ENCODE results near the gene AGO1.
"Not testable (repeated sequence)": the region's sequence is repeated elsewhere in the genome, so short reads cannot be mapped to it uniquely, and the experiment has no call there.

AGO1 gene

GRCh38 chr1:35888255-35888654 lies 5.2 kb downstream of the AGO1 start:
- no peaks in the 10 kb centered on the region for H3K27me3 ChIP-seq (ENCODE audit: control insufficient read depth in 1 of 2, insufficient read depth in 2 of 2, low read length in 2 of 2)
- H3K27ac ChIP-seq (ENCODE audit: low read depth, low read length): no peak overlapping the region
- H3K4me3 ChIP-seq (ENCODE audit: low read depth in 1 of 2, low read length in 2 of 2): no peak overlapping the region
- H3K4me1 ChIP-seq (ENCODE audit: insufficient read depth, low read length): peaks cover 17% of the 10 kb centered on the region
- H3K9me3 ChIP-seq (ENCODE audit: low read length): no peaks in the 10 kb centered on the region
- no peak overlapping the region for H3K9ac ChIP-seq (ENCODE audit: low read length)
- peaks cover 21% of the 10 kb centered on the region for H3K36me3 ChIP-seq (ENCODE audit: insufficient read depth, low read length)

DNA sequence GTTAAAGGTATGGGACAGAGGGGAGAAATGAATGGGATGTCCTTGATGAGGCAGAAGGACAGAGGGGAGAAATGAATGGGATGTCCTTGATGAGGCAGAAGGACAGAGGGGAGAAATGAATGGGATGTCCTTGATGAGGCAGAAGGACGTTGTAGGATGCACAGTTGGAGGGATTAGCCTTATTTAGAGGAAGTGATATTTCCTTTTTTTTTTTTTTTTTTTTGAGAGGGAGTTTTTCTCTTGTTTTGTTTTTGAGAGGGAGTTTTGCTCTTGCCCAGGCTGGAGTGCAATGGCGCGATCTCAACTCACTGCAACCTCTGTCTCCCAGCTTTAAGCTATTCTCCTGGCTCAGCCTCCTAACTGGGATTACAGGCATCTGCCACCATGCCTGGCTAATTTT lies 6.0 kb downstream of the AGO1 start:
- H3K9me3 ChIP-seq (ENCODE audit: low read length); H3K27ac ChIP-seq (ENCODE audit: low read depth, low read length); H3K4me3 ChIP-seq (ENCODE audit: low read depth in 1 of 2, low read length in 2 of 2); H3K9ac ChIP-seq (ENCODE audit: low read length); H3K27me3 ChIP-seq (ENCODE audit: control insufficient read depth in 1 of 2, insufficient read depth in 2 of 2, low read length in 2 of 2): not testable (repeated sequence)
- Histone ChIP-seq H3K36me3 (ENCODE audit: insufficient read depth, low read length) (peaks cover 28% of the 10 kb centered on the region), H3K4me1 (ENCODE audit: insufficient read depth, low read length) (peaks cover 17% of the 10 kb centered on the region)

GRCh38 chr1:35893051-35893879 lies 10.3 kb downstream of the AGO1 start:
- no peaks in the 10 kb centered on the region for H3K27me3 ChIP-seq (ENCODE audit: control insufficient read depth in 1 of 2, insufficient read depth in 2 of 2, low read length in 2 of 2)
- H3K9me3 ChIP-seq (ENCODE audit: low read length): no peaks in the 10 kb centered on the region
- H3K4me3 ChIP-seq (ENCODE audit: low read depth in 1 of 2, low read length in 2 of 2): no peak overlapping the region
- no peaks in the 10 kb centered on the region for H3K4me1 ChIP-seq (ENCODE audit: insufficient read depth, low read length)
- H3K27ac ChIP-seq (ENCODE audit: low read depth, low read length): no peak overlapping the region
- H3K36me3 ChIP-seq (ENCODE audit: insufficient read depth, low read length): peaks cover 58% of the 10 kb centered on the region
- H3K9ac ChIP-seq (ENCODE audit: low read length): no peak overlapping the region

DNA sequence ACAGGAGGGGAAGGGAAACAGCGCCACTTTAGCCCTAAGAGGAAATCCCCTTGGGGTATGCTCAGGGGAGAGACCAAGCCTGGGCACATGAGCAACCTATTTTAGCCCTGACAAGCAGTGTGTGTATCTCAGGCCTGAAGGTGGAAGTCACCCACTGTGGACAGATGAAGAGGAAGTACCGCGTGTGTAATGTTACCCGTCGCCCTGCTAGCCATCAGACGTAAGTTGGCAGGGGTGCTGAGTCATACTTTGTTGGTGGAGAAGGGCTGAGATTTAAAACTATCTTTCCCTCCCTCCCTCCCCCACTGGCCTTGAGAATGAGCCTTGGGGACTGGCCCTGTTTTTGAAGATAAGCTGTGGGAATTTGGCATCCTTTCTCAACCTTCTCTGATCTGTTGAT lies 11.2 kb downstream of the AGO1 start:
- H3K4me3 ChIP-seq (ENCODE audit: low read depth in 1 of 2, low read length in 2 of 2): no peak overlapping the region
- H3K27ac ChIP-seq (ENCODE audit: low read depth, low read length): no peak overlapping the region
- H3K36me3 ChIP-seq (ENCODE audit: insufficient read depth, low read length): peaks cover 58% of the 10 kb centered on the region
- H3K27me3 ChIP-seq (ENCODE audit: control insufficient read depth in 1 of 2, insufficient read depth in 2 of 2, low read length in 2 of 2): no peaks in the 10 kb centered on the region
- no peak overlapping the region for H3K9ac ChIP-seq (ENCODE audit: low read length)
- H3K9me3 ChIP-seq (ENCODE audit: low read length): no peaks in the 10 kb centered on the region
- H3K4me1 ChIP-seq (ENCODE audit: insufficient read depth, low read length): no peaks in the 10 kb centered on the region

GRCh38 chr1:35894656-35895055 lies 11.6 kb downstream of the AGO1 start:
- no peaks in the 10 kb centered on the region for H3K9me3 ChIP-seq (ENCODE audit: low read length)
- no peak overlapping the region for H3K4me3 ChIP-seq (ENCODE audit: low read depth in 1 of 2, low read length in 2 of 2)
- peaks cover 60% of the 10 kb centered on the region for H3K36me3 ChIP-seq (ENCODE audit: insufficient read depth, low read length)
- H3K9ac ChIP-seq (ENCODE audit: low read length): no peak overlapping the region
- H3K27ac ChIP-seq (ENCODE audit: low read depth, low read length): no peak overlapping the region
- no peaks in the 10 kb centered on the region for H3K4me1 ChIP-seq (ENCODE audit: insufficient read depth, low read length)
- H3K27me3 ChIP-seq (ENCODE audit: control insufficient read depth in 1 of 2, insufficient read depth in 2 of 2, low read length in 2 of 2): no peaks in the 10 kb centered on the region

- no peak overlapping the region for H3K27ac ChIP-seq (ENCODE audit: low read depth, low read length)
- no peak overlapping the region for H3K9ac ChIP-seq (ENCODE audit: low read length)
- H3K27me3 ChIP-seq (ENCODE audit: control insufficient read depth in 1 of 2, insufficient read depth in 2 of 2, low read length in 2 of 2): no peaks in the 10 kb centered on the region
- no peaks in the 10 kb centered on the region for H3K4me1 ChIP-seq (ENCODE audit: insufficient read depth, low read length)
- H3K9me3 ChIP-seq (ENCODE audit: low read length): no peaks in the 10 kb centered on the region
- H3K36me3 ChIP-seq (ENCODE audit: insufficient read depth, low read length): peaks cover 61% of the 10 kb centered on the region
- no peak overlapping the region for H3K4me3 ChIP-seq (ENCODE audit: low read depth in 1 of 2, low read length in 2 of 2)
These were observed 16.9 kb downstream of the AGO1 start for GRCh38 chr1:35899941-35900340.

DNA sequence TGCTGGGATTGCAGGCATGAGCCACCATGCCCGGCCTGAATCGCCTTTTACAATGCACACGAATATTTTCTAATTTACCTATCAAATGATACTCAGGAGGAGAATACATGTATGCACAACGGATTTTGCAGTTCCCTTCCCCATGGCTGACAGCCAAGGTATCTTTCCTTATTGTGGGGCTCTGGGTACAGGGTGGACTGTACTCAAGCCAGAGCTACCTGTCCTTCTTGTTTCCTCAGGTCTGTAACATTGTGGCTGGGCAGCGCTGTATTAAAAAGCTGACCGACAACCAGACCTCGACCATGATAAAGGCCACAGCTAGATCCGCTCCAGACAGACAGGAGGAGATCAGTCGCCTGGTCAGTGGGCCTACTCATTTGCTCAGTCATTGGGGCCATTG lies 18.2 kb downstream of the AGO1 start:
- peaks cover 63% of the 10 kb centered on the region for H3K36me3 ChIP-seq (ENCODE audit: insufficient read depth, low read length)
- H3K9me3 ChIP-seq (ENCODE audit: low read length): no peaks in the 10 kb centered on the region
- H3K4me1 ChIP-seq (ENCODE audit: insufficient read depth, low read length): no peaks in the 10 kb centered on the region
- no peaks in the 10 kb centered on the region for H3K27me3 ChIP-seq (ENCODE audit: control insufficient read depth in 1 of 2, insufficient read depth in 2 of 2, low read length in 2 of 2)
- H3K9ac ChIP-seq (ENCODE audit: low read length): no peak overlapping the region
- no peak overlapping the region for H3K27ac ChIP-seq (ENCODE audit: low read depth, low read length)
- H3K4me3 ChIP-seq (ENCODE audit: low read depth in 1 of 2, low read length in 2 of 2): no peak overlapping the region

DNA sequence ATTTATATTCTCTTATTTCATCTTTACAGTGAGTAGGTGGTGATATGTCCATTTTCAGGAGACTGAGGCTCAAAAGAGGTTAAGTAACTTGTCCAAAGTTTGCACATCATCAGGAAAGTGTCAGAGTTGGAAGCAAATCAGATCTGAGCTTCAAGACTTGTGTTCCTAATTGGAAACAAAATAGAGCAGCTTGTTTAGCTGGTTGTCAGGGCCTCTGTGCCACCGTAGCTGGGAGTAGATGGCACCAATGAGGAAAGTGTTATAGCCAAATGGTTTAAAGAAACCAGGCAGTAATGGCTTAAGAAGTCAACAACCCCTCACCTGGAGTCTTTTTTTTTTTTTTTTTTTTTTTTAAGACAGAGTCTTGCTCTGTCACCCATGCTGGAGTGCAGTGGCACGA lies 19.7 kb downstream of the AGO1 start:
- H3K36me3 ChIP-seq (ENCODE audit: insufficient read depth, low read length): peaks cover 63% of the 10 kb centered on the region
- H3K27ac ChIP-seq (ENCODE audit: low read depth, low read length): no peak overlapping the region
- H3K9ac ChIP-seq (ENCODE audit: low read length): no peak overlapping the region
- no peak overlapping the region for H3K4me3 ChIP-seq (ENCODE audit: low read depth in 1 of 2, low read length in 2 of 2)
- H3K27me3 ChIP-seq (ENCODE audit: control insufficient read depth in 1 of 2, insufficient read depth in 2 of 2, low read length in 2 of 2): no peaks in the 10 kb centered on the region
- H3K4me1 ChIP-seq (ENCODE audit: insufficient read depth, low read length): no peaks in the 10 kb centered on the region
- H3K9me3 ChIP-seq (ENCODE audit: low read length): no peaks in the 10 kb centered on the region

- Histone ChIP-seq H3K9ac (ENCODE audit: low read length) (no peak overlapping the region), H3K9me3 (ENCODE audit: low read length) (no peaks in the 10 kb centered on the region), H3K27me3 (ENCODE audit: control insufficient read depth in 1 of 2, insufficient read depth in 2 of 2, low read length in 2 of 2) (no peaks in the 10 kb centered on the region), H3K36me3 (ENCODE audit: insufficient read depth, low read length) (peaks cover 66% of the 10 kb centered on the region), H3K27ac (ENCODE audit: low read depth, low read length) (no peak overlapping the region), H3K4me3 (ENCODE audit: low read depth in 1 of 2, low read length in 2 of 2) (no peak overlapping the region), H3K4me1 (ENCODE audit: insufficient read depth, low read length) (no peaks in the 10 kb centered on the region)
These were observed 31.7 kb downstream of the AGO1 start for GRCh38 chr1:35914717-35915116.

DNA sequence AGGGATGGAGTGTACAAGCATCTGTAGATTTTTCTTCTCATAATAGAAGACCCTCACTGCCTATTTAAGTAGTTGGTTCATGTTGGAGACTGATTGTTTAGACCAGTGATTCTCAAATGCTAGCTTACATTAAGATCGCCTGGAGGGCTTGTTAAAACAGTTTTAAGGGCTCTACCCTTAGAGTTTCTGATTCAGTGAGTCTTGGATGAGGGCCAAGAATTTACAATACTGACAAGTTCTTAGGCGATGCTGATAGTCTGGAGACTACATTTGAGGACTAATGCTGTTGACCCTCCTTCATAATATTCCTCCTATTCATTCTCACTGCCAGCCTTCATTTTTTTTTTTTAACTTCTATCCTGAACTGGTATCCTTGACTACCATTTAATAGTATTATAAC lies 32.7 kb downstream of the AGO1 start:
- Histone ChIP-seq H3K9me3 (ENCODE audit: low read length) (no peaks in the 10 kb centered on the region), H3K27ac (ENCODE audit: low read depth, low read length) (no peak overlapping the region), H3K27me3 (ENCODE audit: control insufficient read depth in 1 of 2, insufficient read depth in 2 of 2, low read length in 2 of 2) (no peaks in the 10 kb centered on the region), H3K9ac (ENCODE audit: low read length) (no peak overlapping the region), H3K4me3 (ENCODE audit: low read depth in 1 of 2, low read length in 2 of 2) (no peak overlapping the region), H3K4me1 (ENCODE audit: insufficient read depth, low read length) (no peaks in the 10 kb centered on the region), H3K36me3 (ENCODE audit: insufficient read depth, low read length) (peaks cover 69% of the 10 kb centered on the region)

GRCh38 chr1:35923791-35924221 lies 40.8 kb downstream of the AGO1 start:
- H3K9me3 ChIP-seq (ENCODE audit: low read length): no peaks in the 10 kb centered on the region
- H3K4me1 ChIP-seq (ENCODE audit: insufficient read depth, low read length): peaks cover 10% of the 10 kb centered on the region
- H3K4me3 ChIP-seq (ENCODE audit: low read depth in 1 of 2, low read length in 2 of 2): no peak overlapping the region
- no peaks in the 10 kb centered on the region for H3K27me3 ChIP-seq (ENCODE audit: control insufficient read depth in 1 of 2, insufficient read depth in 2 of 2, low read length in 2 of 2)
- H3K9ac ChIP-seq (ENCODE audit: low read length): no peak overlapping the region
- peaks cover 29% of the 10 kb centered on the region for H3K36me3 ChIP-seq (ENCODE audit: insufficient read depth, low read length)
- no peak overlapping the region for H3K27ac ChIP-seq (ENCODE audit: low read depth, low read length)

- H3K4me3 ChIP-seq (ENCODE audit: low read depth in 1 of 2, low read length in 2 of 2): no peak overlapping the region
- no peak overlapping the region for H3K9ac ChIP-seq (ENCODE audit: low read length)
- H3K36me3 ChIP-seq (ENCODE audit: insufficient read depth, low read length): peaks cover 19% of the 10 kb centered on the region
- no peak overlapping the region for H3K27ac ChIP-seq (ENCODE audit: low read depth, low read length)
- H3K4me1 ChIP-seq (ENCODE audit: insufficient read depth, low read length): peaks cover 13% of the 10 kb centered on the region
- H3K9me3 ChIP-seq (ENCODE audit: low read length): no peaks in the 10 kb centered on the region
- H3K27me3 ChIP-seq (ENCODE audit: control insufficient read depth in 1 of 2, insufficient read depth in 2 of 2, low read length in 2 of 2): no peaks in the 10 kb centered on the region
These were observed 41.8 kb downstream of the AGO1 start for GRCh38 chr1:35924838-35925237.
